ENCODE results near the gene NOTUM. TPM values are rescaled to one million over a fixed set of nuclear protein-coding genes. Genes with fewer than 3 reads are reported as not detected.

NOTUM gene
- total RNA-seq, 1 experiment from 2014 or later = not detected

- H3K36me3 ChIP-seq (ENCODE audit: insufficient read depth, low read length, poor library complexity, severe bottlenecking) = peaks cover 11% of the 10 kb centered on the region
- no peak overlapping the region for H3K4me3 ChIP-seq (ENCODE audit: low read depth, low read length, poor library complexity, severe bottlenecking)
- H3K27me3 ChIP-seq (replicated peaks; ENCODE audit: insufficient read depth, low read depth, low read length, poor library complexity) = no peaks in the 10 kb centered on the region
- TSS peak; percentile 15 for BruUV-seq (replicated peaks)
- no peak for DNase-seq (ENCODE audit: low spot score)
- TF ChIP-seq CTCF (conservative IDR thresholded peaks at IDR 0.05; ENCODE audit: low read depth, low read length) = no peak
- no peak for TF ChIP-seq EZH2 (IDR thresholded peaks at IDR 0.05; ENCODE audit: borderline replicate concordance, low read depth, low read length, poor library complexity, severe bottlenecking)
- CTCF ChIA-PET = no interaction called here
- POLR2A ChIA-PET (ENCODE audit: low non-redundant PET) = no interaction called here
- peaks cover 13% of the 10 kb centered on the region for H3K4me1 ChIP-seq (ENCODE audit: insufficient read depth, low read length, poor library complexity, severe bottlenecking)
- intact Hi-C loops (cut with micrococcal nuclease; ENCODE audit: unreplicated experiment) = no loop called here
- H3K9me3 ChIP-seq (ENCODE audit: low read depth, low read length, poor library complexity, severe bottlenecking) = no peaks in the 10 kb centered on the region
- H3K27ac ChIP-seq (ENCODE audit: low read depth, low read length, poor library complexity, severe bottlenecking) = no peak overlapping the region
Observed at GRCh38 chr17:81932333-81932983, 28.5 kb downstream of the NOTUM start.

- peak; percentile 37 for DNase-seq (ENCODE audit: low spot score)
- Histone ChIP-seq H3K27me3 (replicated peaks; ENCODE audit: insufficient read depth, low read depth, low read length, poor library complexity) (no peaks in the 10 kb centered on the region), H3K4me3 (ENCODE audit: low read depth, low read length, poor library complexity, severe bottlenecking) (no peak overlapping the region), H3K4me1 (ENCODE audit: insufficient read depth, low read length, poor library complexity, severe bottlenecking) (peaks cover 11% of the 10 kb centered on the region), H3K9me3 (ENCODE audit: low read depth, low read length, poor library complexity, severe bottlenecking) (no peaks in the 10 kb centered on the region), H3K27ac (ENCODE audit: low read depth, low read length, poor library complexity, severe bottlenecking) (no peak overlapping the region), H3K36me3 (ENCODE audit: insufficient read depth, low read length, poor library complexity, severe bottlenecking) (peaks cover 11% of the 10 kb centered on the region)
- ChIA-PET CTCF (no interaction called here), POLR2A (ENCODE audit: low non-redundant PET) (no interaction called here)
- intact Hi-C loops (cut with micrococcal nuclease; ENCODE audit: unreplicated experiment) = no loop called here
- TF ChIP-seq EZH2 (IDR thresholded peaks at IDR 0.05; ENCODE audit: borderline replicate concordance, low read depth, low read length, poor library complexity, severe bottlenecking) (no peak), CTCF (conservative IDR thresholded peaks at IDR 0.05; ENCODE audit: low read depth, low read length) (no peak)
- no TSS peak for BruUV-seq (replicated peaks)
Observed at GRCh38 chr17:81931557-81932332, 29.2 kb downstream of the NOTUM start.

- Histone ChIP-seq H3K9me3 (ENCODE audit: low read depth, low read length, poor library complexity, severe bottlenecking) (no peaks in the 10 kb centered on the region), H3K4me1 (ENCODE audit: insufficient read depth, low read length, poor library complexity, severe bottlenecking) (peaks cover 11% of the 10 kb centered on the region), H3K27ac (ENCODE audit: low read depth, low read length, poor library complexity, severe bottlenecking) (no peak overlapping the region), H3K36me3 (ENCODE audit: insufficient read depth, low read length, poor library complexity, severe bottlenecking) (peaks cover 11% of the 10 kb centered on the region), H3K27me3 (replicated peaks; ENCODE audit: insufficient read depth, low read depth, low read length, poor library complexity) (no peaks in the 10 kb centered on the region), H3K4me3 (ENCODE audit: low read depth, low read length, poor library complexity, severe bottlenecking) (no peak overlapping the region)
- ChIA-PET CTCF (no interaction called here), POLR2A (ENCODE audit: low non-redundant PET) (no interaction called here)
- no peak for DNase-seq (ENCODE audit: low spot score)
- TF ChIP-seq EZH2 (IDR thresholded peaks at IDR 0.05; ENCODE audit: borderline replicate concordance, low read depth, low read length, poor library complexity, severe bottlenecking) (no peak), CTCF (conservative IDR thresholded peaks at IDR 0.05; ENCODE audit: low read depth, low read length) (no peak)
- BruUV-seq (replicated peaks) = no TSS peak
- intact Hi-C loops (cut with micrococcal nuclease; ENCODE audit: unreplicated experiment) = no loop called here
Observed at GRCh38 chr17:81931189-81931556, 29.8 kb downstream of the NOTUM start.

Measured in A673 (cell line).